ENCODE data around the gene CCDC150.

- TF ChIP-seq CTCF (IDR thresholded peaks at IDR 0.05) (no peak), POLR2A (IDR thresholded peaks at IDR 0.05) (no peak)
Measured at GRCh38 chr2:196610796-196611195, 28.7 kb upstream of the CCDC150 start.

All from adrenal gland (tissue), 5 donors.